HepG2 (cell line): ENCODE measurements around the gene SCN8A. TPM values are rescaled to one million over a fixed set of nuclear protein-coding genes. Genes with fewer than 3 reads are reported as not detected.

ENCODE experiments used
- ATAC-seq: fragments of 200-7000 bp; cut with Tn5 transposase; 3 replicates; pipeline ENCODE4 v1.9.1; 2020; ENCODE audit warnings: mild to moderate bottlenecking, moderate library complexity
- BruUV-seq: library from RNA; stranded (reverse); fragments of 400-500 nt; replicated peaks from 2 replicates; lab custom pipeline; 2021; lab: Mats Ljungman, UMichigan
- CTCF ChIA-PET: fragments of 300-600 bp; formaldehyde crosslinking; extraction: SDS; loops from one replicate; lab custom pipeline; 2021; ENCODE audit warnings: low total read pairs, inconsistent platforms, low intra/inter-chr PET ratio; lab: Yijun Ruan, JAX
- POLR2A ChIA-PET: fragments of 350-600 bp; sonication (Branson Sonifier 250); formaldehyde crosslinking; loops from one replicate; lab custom pipeline; 2020; ENCODE audit warnings: antibody characterized with exemption, inconsistent platforms; lab: Yijun Ruan, JAX
- DNase-seq: peaks from one replicate; pipeline ENCODE4 v3.0.0-alpha.2; 2015; ENCODE audit warnings: low spot score
- FAIRE-seq: peaks from 3 replicates; lab custom pipeline; 2011; peaks lifted over from hg19 to GRCh38; lab: Jason Lieb, UNC
- H2AFZ ChIP-seq: one replicate; pipeline ENCODE4 v1.6.1; 2011; ENCODE audit warnings: low read length, inconsistent platforms
- H3K27ac ChIP-seq: fragments of 300-600 bp; 3 replicates; pipeline ENCODE4 v1.8.0; 2011; ENCODE audit warnings: mixed run types, mild to moderate bottlenecking, mixed read lengths, low read length, inconsistent platforms; ENCODE audit not compliant: insufficient read depth; ENCODE audit errors: extremely low read length
- H3K27me3 ChIP-seq, 2 experiments: fragments of 200-600 bp in 1 of 2; 2 replicates in 1 of 2; 3 replicates in 1 of 2; pipeline versions ENCODE4 v1.6.0 to v1.8.0; 2011; ENCODE audit warnings: low read length in 2 of 2, mild to moderate bottlenecking in 2 of 2, moderate library complexity in 2 of 2, inconsistent platforms in 1 of 2; ENCODE audit not compliant: insufficient read depth in 2 of 2, control insufficient read depth in 1 of 2
- H3K36me3 ChIP-seq, 2 experiments: fragments of 200-600 bp in 1 of 2; replicated peaks in 1 of 2; 2 replicates in 1 of 2; 3 replicates in 1 of 2; pipeline versions ENCODE4 v1.5.1 to v1.8.0; 2011; ENCODE audit warnings: low read length in 2 of 2, inconsistent platforms in 1 of 2; ENCODE audit not compliant: insufficient read depth in 2 of 2, control insufficient read depth in 1 of 2
- H3K4me1 ChIP-seq: 2 replicates; pipeline ENCODE4 v1.5.1; 2012; ENCODE audit warnings: low read length, inconsistent platforms; ENCODE audit not compliant: insufficient read depth
- H3K4me2 ChIP-seq: 2 replicates; pipeline ENCODE4 v1.6.0; 2011; ENCODE audit warnings: low read depth, low read length, inconsistent platforms
- H3K4me3 ChIP-seq, 3 experiments: fragments of 200-600 bp in 1 of 3; sonication (generic), shearing (Covaris generic) in 1 of 3; replicated peaks in 1 of 3; 2 replicates each; pipeline ENCODE4 v1.5.1; 2011 to 2016; ENCODE audit warnings: low read length in 3 of 3, inconsistent platforms in 2 of 3, low read depth in 2 of 3, mild to moderate bottlenecking in 2 of 3, control low read depth in 1 of 3, mixed read lengths in 1 of 3; ENCODE audit not compliant: insufficient read depth in 1 of 3
- H3K79me2 ChIP-seq: one replicate; pipeline ENCODE4 v1.6.1; 2011; ENCODE audit warnings: low read length, inconsistent platforms; ENCODE audit not compliant: insufficient read depth
- H3K9ac ChIP-seq: 2 replicates; pipeline ENCODE4 v1.6.0; 2011; ENCODE audit warnings: mild to moderate bottlenecking, low read depth, low read length, inconsistent platforms; ENCODE audit not compliant: insufficient read depth
- H3K9me3 ChIP-seq: 2 replicates; pipeline ENCODE4 v1.5.1; 2012; ENCODE audit warnings: mild to moderate bottlenecking, low read length
- H4K20me1 ChIP-seq: 2 replicates; pipeline ENCODE4 v1.6.0; 2011; ENCODE audit warnings: inconsistent platforms, mild to moderate bottlenecking, low read length, moderate library complexity; ENCODE audit not compliant: insufficient read depth
- CHD4 ChIP-seq: fragments of 200-600 bp; sonication (generic); IDR thresholded peaks from 2 replicates; pipeline ENCODE4 v1.7.0; 2017; ENCODE audit warnings: mild to moderate bottlenecking, low read length, borderline replicate concordance
- DNMT3B ChIP-seq: conservative IDR thresholded peaks from 2 replicates; pipeline ENCODE4 v1.6.1; 2016; ENCODE audit warnings: missing biosample characterization, control low read depth
- EP300 ChIP-seq, 3 experiments: sonication (generic) in 1 of 3; formaldehyde crosslinking in 1 of 3; IDR thresholded peaks; 2 replicates each; pipeline versions ENCODE4 v1.5.1 to v1.6.1; 2011 to 2020; ENCODE audit warnings: low read depth in 2 of 3, low read length in 2 of 3, borderline replicate concordance in 1 of 3, improper control_type of control experiment in 1 of 3, mild to moderate bottlenecking in 1 of 3, missing genetic modification reagents in 1 of 3, moderate library complexity in 1 of 3
- GATAD1 ChIP-seq: IDR thresholded peaks from 2 replicates; pipeline ENCODE4 v1.6.1; 2016; ENCODE audit warnings: missing genetic modification reagents, missing compliant biosample characterization
- HOXA9 ChIP-seq: sonication (generic); formaldehyde crosslinking; IDR thresholded peaks from 2 replicates; pipeline ENCODE4 v1.8.1; 2022; ENCODE audit warnings: missing genetic modification reagents, mild to moderate bottlenecking, moderate library complexity, borderline replicate concordance
- KLF16 ChIP-seq, 2 experiments: sonication (generic) in 1 of 2; formaldehyde crosslinking in 1 of 2; IDR thresholded peaks; 2 replicates each; pipeline versions ENCODE4 v1.6.1 to v1.8.0; 2016 to 2023; ENCODE audit warnings: missing genetic modification reagents in 2 of 2, missing compliant biosample characterization in 1 of 2
- NAIF1 ChIP-seq: sonication (generic); formaldehyde crosslinking; IDR thresholded peaks from 2 replicates; pipeline ENCODE4 v1.5.0; 2020; ENCODE audit warnings: mild to moderate bottlenecking, missing genetic modification reagents, borderline replicate concordance
- RARA ChIP-seq: IDR thresholded peaks from 2 replicates; pipeline ENCODE4 v1.6.1; 2016; ENCODE audit warnings: missing genetic modification reagents, missing compliant biosample characterization
- SIN3B ChIP-seq: fragments of 150-350 bp; IDR thresholded peaks from 2 replicates; pipeline ENCODE4 v1.6.1; 2014; ENCODE audit warnings: low read length
- SP4 ChIP-seq: sonication (generic); formaldehyde crosslinking; IDR thresholded peaks from 2 replicates; pipeline ENCODE4 v1.8.1; 2023; ENCODE audit warnings: mild to moderate bottlenecking, missing genetic modification reagents
- U2AF1 ChIP-seq: fragments of 200-400 bp; formaldehyde crosslinking; optimal IDR thresholded peaks from 2 replicates; pipeline ENCODE3; 2017; ENCODE audit warnings: mild to moderate bottlenecking, low read depth, low read length
- ZNF20 ChIP-seq: sonication (generic); formaldehyde crosslinking; IDR thresholded peaks from 2 replicates; pipeline ENCODE4 v1.4.0; 2020; ENCODE audit warnings: mild to moderate bottlenecking, moderate library complexity, missing genetic modification reagents
- ZNF737 ChIP-seq: sonication (generic); formaldehyde crosslinking; IDR thresholded peaks from 2 replicates; pipeline ENCODE4 v1.5.0; 2020; ENCODE audit warnings: missing genetic modification reagents, mild to moderate bottlenecking, borderline replicate concordance
- ZSCAN21 ChIP-seq: sonication (generic); formaldehyde crosslinking; IDR thresholded peaks from 2 replicates; pipeline ENCODE4 v1.8.0; 2022; ENCODE audit warnings: mild to moderate bottlenecking, missing genetic modification reagents, moderate library complexity, borderline replicate concordance
- WGBS: methylation state at CpG from one replicate; pipeline ENCODE4 v1.1.6; 2017; ENCODE audit warnings: low lambda C conversion rate; 5-methylcytosine and 5-hydroxymethylcytosine counted together
- in situ Hi-C: cut with HindIII; loops from 2 replicates; pipeline ENCODE4 v1.10.0; 2017; ENCODE audit warnings: low pct_unique_long_range_greater_than_20kb; ENCODE audit not compliant: extremely low pct_ligation_motif_present
- intact Hi-C: fragments of 100-400 bp; cut with micrococcal nuclease; formaldehyde crosslinking; loops from one replicate; pipeline ENCODE4 v1.10.0; 2022; ENCODE audit not compliant: unreplicated experiment
- polyA plus RNA-seq, 8 experiments: library from polyadenylated mRNA; depleted of rRNA in 3 of 8; stranded (reverse) in 7 of 8; unstranded in 1 of 8; fragments of >200 nt; fragmentation: Illumina TruSeq in 4 of 8; extraction: Trizol in 4 of 8; gene quantifications; 2 replicates each; pipeline versions ENCODE4 v1.2.1 to v1.2.3, GENCODE V29; 2011 to 2016; ENCODE audit warnings: low read depth in 4 of 8, missing spikeins in 1 of 8, mixed read lengths in 1 of 8; ENCODE audit not compliant: insufficient read depth in 1 of 8
- total RNA-seq, 5 experiments: library from RNA; depleted of rRNA; stranded (reverse); fragments of >200 nt; fragmentation: Illumina TruSeq; extraction: Trizol; gene quantifications; 2 replicates each; pipeline ENCODE4 v1.2.3, GENCODE V29; 2016; ENCODE audit warnings: low read depth in 1 of 5
- TF ChIP-seq, protein P1 (sequence below): sonication (generic); formaldehyde crosslinking; IDR thresholded peaks from 2 replicates; pipeline ENCODE4 v1.9.0; 2022; ENCODE audit warnings: missing genetic modification reagents, mild to moderate bottlenecking, borderline replicate concordance
- TF ChIP-seq, protein P2 (sequence below): sonication (generic); formaldehyde crosslinking; IDR thresholded peaks from 2 replicates; pipeline ENCODE4 v1.5.0; 2020; ENCODE audit warnings: mild to moderate bottlenecking, low read depth, missing genetic modification reagents, borderline replicate concordance

SCN8A gene
- total and polyA plus RNA-seq, 2 of the 13 experiments (the other 11 are each of a cell fraction or from before 2014, with no cell fraction given): 0.57 to 1.4 TPM

DNA sequence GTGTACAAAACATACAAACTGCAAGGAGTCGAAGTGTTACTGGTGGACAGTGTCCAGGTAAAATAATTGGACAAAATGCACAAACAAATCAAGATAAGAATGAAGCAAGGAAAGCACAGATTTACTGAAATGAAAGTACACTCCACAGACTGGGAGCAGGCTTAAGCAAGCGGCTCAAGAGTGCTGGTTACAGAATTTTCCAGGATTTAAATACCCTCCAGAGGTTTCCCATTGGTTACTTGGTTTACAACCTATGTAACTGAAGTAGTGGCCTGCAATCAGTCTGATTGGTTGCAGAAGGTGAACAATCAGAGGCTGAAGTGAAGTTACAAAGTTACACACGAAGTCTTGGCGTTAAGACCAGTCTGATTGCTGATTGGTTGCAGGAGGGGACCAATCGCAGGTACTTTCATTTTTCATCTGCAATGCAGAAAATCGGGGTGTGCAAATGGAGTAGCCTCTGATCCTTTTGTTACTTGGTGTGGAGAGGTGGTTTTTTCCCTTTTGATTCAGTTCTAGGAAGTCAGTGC is 11.6 kb upstream of the SCN8A start:
- H3K4me1 ChIP-seq: no peaks in the 10 kb centered on the region
- intact Hi-C loops (no loop called here), in situ Hi-C loops (no loop called here)
- no peak for DNase-seq
- no peaks in the 10 kb centered on the region for H3K36me3 ChIP-seq
- ChIA-PET CTCF (no interaction called here), POLR2A (no interaction called here)
- TF ChIP-seq ZNF20 (CRISPR knock-in tag) (peak; percentile 99), CHD4 (no peak)
- 4% methylated on average over 6 of the region's 6 CpGs for WGBS
- H3K4me3 ChIP-seq: no peak overlapping the region
- no peak overlapping the region for H2AFZ ChIP-seq
- H3K9ac ChIP-seq: no peak overlapping the region
- H3K9me3 ChIP-seq: no peaks in the 10 kb centered on the region
- H3K27me3 ChIP-seq: no peaks in the 10 kb centered on the region
- ATAC-seq: no peak
- no TSS peak for BruUV-seq
- no peaks in the 10 kb centered on the region for H4K20me1 ChIP-seq
- FAIRE-seq: no peak
- peak overlapping the region; percentile 36 for H3K4me2 ChIP-seq
- H3K27ac ChIP-seq: no peak overlapping the region
- H3K79me2 ChIP-seq: no peaks in the 10 kb centered on the region

DNA sequence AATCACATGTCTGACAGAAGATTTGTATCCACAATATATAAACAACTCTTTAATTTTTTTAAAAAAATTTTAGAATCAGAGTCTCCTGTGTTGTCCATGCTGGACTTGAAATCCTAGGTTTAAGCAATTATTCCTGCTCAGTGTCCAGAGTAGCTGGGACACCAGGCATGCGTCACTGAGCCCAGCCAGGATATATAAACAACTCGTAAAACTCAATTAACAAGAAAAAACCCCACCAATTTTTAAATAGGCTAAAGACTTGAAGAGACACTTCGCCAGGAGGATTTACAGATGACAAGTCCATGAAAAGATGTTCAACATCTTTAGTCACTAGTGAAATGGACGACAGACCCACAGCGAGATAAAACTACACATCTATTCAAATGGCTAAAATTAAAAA is 2.0 kb upstream of the SCN8A start:
- no TSS peak for BruUV-seq

More for the DNA sequence above, 2.0 kb upstream of the SCN8A start:
- H3K4me3 ChIP-seq: no peak overlapping the region
- intact Hi-C loops: no loop called here
- no peaks in the 10 kb centered on the region for H3K36me3 ChIP-seq
- TF ChIP-seq SIN3B (no peak), ZNF737 (no peak), EP300 (IDR thresholded peaks at IDR 0.05; ENCODE audit: low read depth in 2 of 2, low read length in 2 of 2) (no peak), EP300 (CRISPR knock-in tag; IDR thresholded peaks at IDR 0.05; ENCODE audit: borderline replicate concordance) (no peak), ZSCAN21 (CRISPR knock-in tag) (no peak), HOXA9 (CRISPR knock-in tag) (no peak), SP4 (CRISPR knock-in tag) (no peak), U2AF1 (no peak), KLF16 (CRISPR knock-in tag; IDR thresholded peaks at IDR 0.05) (no peak), NAIF1 (CRISPR knock-in tag) (no peak), GATAD1 (CRISPR knock-in tag) (no peak), DNMT3B (no peak), RARA (no peak)
- TF ChIP-seq, protein P1, sequence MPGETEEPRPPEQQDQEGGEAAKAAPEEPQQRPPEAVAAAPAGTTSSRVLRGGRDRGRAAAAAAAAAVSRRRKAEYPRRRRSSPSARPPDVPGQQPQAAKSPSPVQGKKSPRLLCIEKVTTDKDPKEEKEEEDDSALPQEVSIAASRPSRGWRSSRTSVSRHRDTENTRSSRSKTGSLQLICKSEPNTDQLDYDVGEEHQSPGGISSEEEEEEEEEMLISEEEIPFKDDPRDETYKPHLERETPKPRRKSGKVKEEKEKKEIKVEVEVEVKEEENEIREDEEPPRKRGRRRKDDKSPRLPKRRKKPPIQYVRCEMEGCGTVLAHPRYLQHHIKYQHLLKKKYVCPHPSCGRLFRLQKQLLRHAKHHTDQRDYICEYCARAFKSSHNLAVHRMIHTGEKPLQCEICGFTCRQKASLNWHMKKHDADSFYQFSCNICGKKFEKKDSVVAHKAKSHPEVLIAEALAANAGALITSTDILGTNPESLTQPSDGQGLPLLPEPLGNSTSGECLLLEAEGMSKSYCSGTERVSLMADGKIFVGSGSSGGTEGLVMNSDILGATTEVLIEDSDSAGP: no peak
- TF ChIP-seq, protein P2, sequence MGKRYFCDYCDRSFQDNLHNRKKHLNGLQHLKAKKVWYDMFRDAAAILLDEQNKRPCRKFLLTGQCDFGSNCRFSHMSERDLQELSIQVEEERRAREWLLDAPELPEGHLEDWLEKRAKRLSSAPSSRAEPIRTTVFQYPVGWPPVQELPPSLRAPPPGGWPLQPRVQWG: no peak
- FAIRE-seq (no peak), ATAC-seq (no peak), DNase-seq (no peak)
- H3K79me2 ChIP-seq: no peaks in the 10 kb centered on the region
- no peaks in the 10 kb centered on the region for H4K20me1 ChIP-seq
- peaks cover 8% of the 10 kb centered on the region for H3K4me1 ChIP-seq
- H3K9ac ChIP-seq: no peak overlapping the region
- no peak overlapping the region for H3K27ac ChIP-seq
- no peaks in the 10 kb centered on the region for H3K9me3 ChIP-seq
- ChIA-PET CTCF (interaction anchor here (0.7 kb wide), 1 partner anchor 89 kb away, joined by 3 read pairs; no protein-coding TSS in a partner anchor), POLR2A (no interaction called here)
- in situ Hi-C loops: no loop called here
- 12% methylated on average over 5 of the region's 5 CpGs for WGBS
- H3K4me2 ChIP-seq: no peak overlapping the region
- H2AFZ ChIP-seq: no peak overlapping the region
- H3K27me3 ChIP-seq: no peaks in the 10 kb centered on the region; a peak in 1 of 5 replicates
